ENCODE results near the gene PSMG4. TPM values are rescaled to one million over a fixed set of nuclear protein-coding genes. Genes with fewer than 3 reads are reported as not detected.

The PSMG4 gene
- total RNA-seq, 1 experiment from 2014 or later = 29.3 TPM

DNA sequence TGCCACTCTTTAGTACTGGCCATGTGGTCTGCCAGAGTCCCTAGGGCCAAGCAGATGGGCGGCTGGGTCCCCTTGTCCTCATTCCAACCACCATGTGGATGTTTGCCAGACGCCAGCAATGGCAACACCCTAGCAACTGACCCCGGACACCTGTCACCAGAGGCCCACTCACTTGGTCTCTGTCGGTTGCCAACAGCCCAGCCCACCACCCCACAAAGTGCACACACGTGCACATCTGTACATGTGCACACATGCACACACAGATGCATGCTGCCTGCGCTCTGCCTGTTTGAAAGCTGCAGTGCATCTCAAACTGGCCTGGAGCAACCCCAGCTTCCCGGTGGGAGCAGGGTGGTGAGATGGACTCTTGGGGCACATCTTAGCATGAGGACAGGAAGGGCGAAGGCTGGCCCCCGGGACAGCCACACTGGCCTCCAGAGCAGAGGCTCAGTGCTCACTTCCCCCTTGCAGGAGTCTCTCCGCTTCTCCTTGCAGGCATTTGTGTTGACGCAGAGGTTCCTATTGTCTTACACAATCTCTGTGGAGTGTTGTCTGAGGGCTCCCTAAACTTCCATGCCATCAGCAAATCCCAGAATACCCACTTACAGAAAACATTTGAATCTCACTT, 54.0 kb downstream of the PSMG4 start:
- H4K20me1 ChIP-seq (ENCODE audit: control insufficient read depth, insufficient read depth, insufficient read length) = no peaks in the 10 kb centered on the region
- no peaks in the 10 kb centered on the region for H3K79me1 ChIP-seq (ENCODE audit: insufficient read depth, low read depth, low read length, poor library complexity, severe bottlenecking)
- H3K56ac ChIP-seq (ENCODE audit: insufficient read length, low read depth, low read length) = no peak overlapping the region
- peaks cover 0 to 10% (median 0%) of the 10 kb centered on the region in 3 experiments; a peak in 3 of 7 replicates for H3K36me3 Mint-ChIP-seq (ENCODE audit: insufficient read depth in 1 of 3, low read depth in 3 of 3)
- WGBS (ENCODE audit: extremely low coverage, insufficient read length, low lambda C conversion rate) = no CpG with 5 or more reads among the region's 11 CpGs
- H3K14ac ChIP-seq (ENCODE audit: insufficient read depth, low read length) = no peak overlapping the region
- no peak overlapping the region for H2BK120ac ChIP-seq (ENCODE audit: low read depth, low read length, poor library complexity, severe bottlenecking)
- H3T11ph ChIP-seq (ENCODE audit: low read length) = no peak overlapping the region
- H4K5ac ChIP-seq (ENCODE audit: insufficient read length, low read depth, low read length) = no peak overlapping the region
- H2BK15ac ChIP-seq (ENCODE audit: low read depth, low read length) = no peak overlapping the region
- no peak overlapping the region for H3K18ac ChIP-seq (ENCODE audit: insufficient read length, low read depth, low read length)
- H3K4me2 ChIP-seq (ENCODE audit: insufficient read depth, insufficient read length, low read length) = no peak overlapping the region
- H2AK5ac ChIP-seq (ENCODE audit: insufficient read length, low read length) = no peak overlapping the region
- no peaks in the 10 kb centered on the region for H3K23me2 ChIP-seq (ENCODE audit: insufficient read length, low read depth, low read length, poor library complexity, severe bottlenecking)
- no peak overlapping the region for H3K27ac ChIP-seq (ENCODE audit: insufficient read length, low read depth, low read length)
- no peak overlapping the region for H2BK12ac ChIP-seq (ENCODE audit: insufficient read length, low read depth, low read length)
- H2AFZ ChIP-seq (ENCODE audit: low read length) = no peak overlapping the region
- no peaks in the 10 kb centered on the region; the same call in 1 of the 2 replicates for H3K27me3 Mint-ChIP-seq (ENCODE audit: low read depth)
- no peaks in the 10 kb centered on the region for H3K9me3 ChIP-seq (ENCODE audit: control insufficient read depth, low read depth, low read length)
- no peak overlapping the region for H2BK20ac ChIP-seq (ENCODE audit: low read depth, low read length, poor library complexity, severe bottlenecking)
- no peak overlapping the region for H3K4me3 Mint-ChIP-seq
- H3K4ac ChIP-seq (ENCODE audit: low read depth, low read length) = no peak overlapping the region
- no peaks in the 10 kb centered on the region for H3K27me3 ChIP-seq (ENCODE audit: insufficient read depth, low read length)
- H3K4me1 Mint-ChIP-seq = peaks cover 8 to 23% of the 10 kb centered on the region in 2 experiments; a peak in 3 of 4 replicates
- no peak for DNase-seq
- H3K79me2 ChIP-seq (ENCODE audit: insufficient read depth, low read length) = no peaks in the 10 kb centered on the region
- no peaks in the 10 kb centered on the region for H3K4me1 ChIP-seq (ENCODE audit: insufficient read depth, low read length)
- H3K9me3 Mint-ChIP-seq = 0 out of 5 replicates have a peak, but pooled peaks cover 0 to 2% of the 10 kb centered on the region in 2 experiments
- H3K27ac Mint-ChIP-seq = peak overlapping the region in 1 of 3 experiments; percentile 25; a peak in 1 of 7 replicates
- no peak overlapping the region for H4K8ac ChIP-seq (replicated peaks; ENCODE audit: insufficient read length, low read depth, low read length)
- H3K9ac ChIP-seq (ENCODE audit: extremely low read depth, insufficient read length, low read length) = no peak overlapping the region
- H2BK5ac ChIP-seq (ENCODE audit: insufficient read length, low read length) = no peak overlapping the region
- H3K23ac ChIP-seq (ENCODE audit: insufficient read length, low read depth, low read length) = no peak overlapping the region
- no peak overlapping the region for H4K91ac ChIP-seq (ENCODE audit: insufficient read length, low read depth, low read length)
- TF ChIP-seq, protein P1, sequence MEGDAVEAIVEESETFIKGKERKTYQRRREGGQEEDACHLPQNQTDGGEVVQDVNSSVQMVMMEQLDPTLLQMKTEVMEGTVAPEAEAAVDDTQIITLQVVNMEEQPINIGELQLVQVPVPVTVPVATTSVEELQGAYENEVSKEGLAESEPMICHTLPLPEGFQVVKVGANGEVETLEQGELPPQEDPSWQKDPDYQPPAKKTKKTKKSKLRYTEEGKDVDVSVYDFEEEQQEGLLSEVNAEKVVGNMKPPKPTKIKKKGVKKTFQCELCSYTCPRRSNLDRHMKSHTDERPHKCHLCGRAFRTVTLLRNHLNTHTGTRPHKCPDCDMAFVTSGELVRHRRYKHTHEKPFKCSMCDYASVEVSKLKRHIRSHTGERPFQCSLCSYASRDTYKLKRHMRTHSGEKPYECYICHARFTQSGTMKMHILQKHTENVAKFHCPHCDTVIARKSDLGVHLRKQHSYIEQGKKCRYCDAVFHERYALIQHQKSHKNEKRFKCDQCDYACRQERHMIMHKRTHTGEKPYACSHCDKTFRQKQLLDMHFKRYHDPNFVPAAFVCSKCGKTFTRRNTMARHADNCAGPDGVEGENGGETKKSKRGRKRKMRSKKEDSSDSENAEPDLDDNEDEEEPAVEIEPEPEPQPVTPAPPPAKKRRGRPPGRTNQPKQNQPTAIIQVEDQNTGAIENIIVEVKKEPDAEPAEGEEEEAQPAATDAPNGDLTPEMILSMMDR (conservative IDR thresholded peaks at IDR 0.05) = no peak
